HEK293 (cell line): ENCODE results near the gene VPS37C.

Source experiments
- CTCF ChIA-PET: fragments of 350-600 bp; formaldehyde crosslinking; extraction: SDS; loops from one replicate; lab custom pipeline; 2021; ENCODE audit warnings: antibody characterized with exemption; lab: Yijun Ruan, JAX
- POLR2A ChIA-PET: fragments of 300-600 bp; formaldehyde crosslinking; extraction: SDS; loops from one replicate; lab custom pipeline; 2020; ENCODE audit warnings: antibody characterized with exemption, inconsistent platforms; lab: Yijun Ruan, JAX
- H3K27ac ChIP-seq: fragments of 200-500 bp; sonication (Bioruptor generic); 2 replicates; pipeline ENCODE4 v1.5.1; 2014; ENCODE audit warnings: low read depth, low read length, control low read depth, inconsistent platforms; ENCODE audit errors: extremely low read depth
- H3K36me3 ChIP-seq, 2 experiments: fragments of 200-500 bp in 1 of 2; sonication (Bioruptor generic) in 1 of 2; 1 replicate in 1 of 2; 2 replicates in 1 of 2; pipeline ENCODE4 v1.5.1; 2014 to 2017; ENCODE audit warnings: inconsistent platforms in 2 of 2, low read length in 2 of 2; ENCODE audit not compliant: control insufficient read depth in 2 of 2, insufficient read depth in 1 of 2
- H3K4me1 ChIP-seq: fragments of 200-500 bp; sonication (Bioruptor generic); 2 replicates; pipeline ENCODE4 v1.5.1; 2014; ENCODE audit warnings: mild to moderate bottlenecking, low read length, inconsistent platforms; ENCODE audit not compliant: control insufficient read depth, insufficient read depth
- H3K4me3 ChIP-seq: 2 replicates; pipeline ENCODE4 v1.5.1; 2011; ENCODE audit warnings: low read depth, mild to moderate bottlenecking, control low read depth, low read length, moderate library complexity
- H3K9me3 ChIP-seq: fragments of 200-500 bp; sonication (Bioruptor generic); 2 replicates; pipeline ENCODE4 v1.5.1; 2014; ENCODE audit warnings: low read depth, low read length, inconsistent platforms; ENCODE audit not compliant: control insufficient read depth, insufficient read depth
- KLF10 ChIP-seq: fragments of 450-650 bp; IDR thresholded peaks from 2 replicates; pipeline ENCODE4 v1.5.1; 2018; ENCODE audit warnings: missing biosample characterization, mild to moderate bottlenecking, missing genetic modification characterization
- PATZ1 ChIP-seq: fragments of 450-650 bp; formaldehyde crosslinking; IDR thresholded peaks from 2 replicates; pipeline ENCODE4 v1.5.1; 2016; ENCODE audit warnings: missing biosample characterization, missing genetic modification characterization
- SCRT1 ChIP-seq: fragments of 450-650 bp; formaldehyde crosslinking; IDR thresholded peaks from 2 replicates; pipeline ENCODE4 v1.5.1; 2016; ENCODE audit warnings: missing biosample characterization, missing genetic modification characterization, borderline replicate concordance
- ZBTB26 ChIP-seq: fragments of 450-650 bp; formaldehyde crosslinking; optimal IDR thresholded peaks from 2 replicates; pipeline ENCODE3; 2016; ENCODE audit warnings: missing biosample characterization, mild to moderate bottlenecking, missing genetic modification characterization
- ZBTB49 ChIP-seq: fragments of 450-650 bp; formaldehyde crosslinking; IDR thresholded peaks from 2 replicates; pipeline ENCODE4 v1.5.1; 2016; ENCODE audit warnings: missing biosample characterization, missing genetic modification characterization, low read depth
- ZBTB8A ChIP-seq: fragments of 450-650 bp; formaldehyde crosslinking; IDR thresholded peaks from 2 replicates; pipeline ENCODE4 v1.5.1; 2016; ENCODE audit warnings: missing biosample characterization, missing genetic modification characterization
- ZFP41 ChIP-seq: fragments of 450-650 bp; formaldehyde crosslinking; IDR thresholded peaks from 2 replicates; pipeline ENCODE4 v1.5.1; 2016; ENCODE audit warnings: missing biosample characterization, missing genetic modification characterization, borderline replicate concordance
- ZNF16 ChIP-seq: fragments of 450-650 bp; formaldehyde crosslinking; IDR thresholded peaks from 2 replicates; pipeline ENCODE4 v1.5.1; 2016; ENCODE audit warnings: low read depth, missing biosample characterization, missing genetic modification characterization
- ZNF175 ChIP-seq: fragments of 450-650 bp; formaldehyde crosslinking; IDR thresholded peaks from 2 replicates; pipeline ENCODE4 v1.5.1; 2016; ENCODE audit warnings: missing biosample characterization, missing genetic modification characterization
- ZNF449 ChIP-seq: fragments of 450-650 bp; formaldehyde crosslinking; IDR thresholded peaks from 2 replicates; pipeline ENCODE4 v1.5.1; 2017; ENCODE audit warnings: missing biosample characterization, mild to moderate bottlenecking, missing genetic modification characterization, moderate library complexity
- ZNF510 ChIP-seq: fragments of 450-650 bp; formaldehyde crosslinking; IDR thresholded peaks from 2 replicates; pipeline ENCODE4 v1.5.1; 2018; ENCODE audit warnings: mild to moderate bottlenecking, missing genetic modification characterization, missing biosample characterization; ENCODE audit not compliant: insufficient replicate concordance
- ZNF639 ChIP-seq: fragments of 450-650 bp; formaldehyde crosslinking; IDR thresholded peaks from 2 replicates; pipeline ENCODE4 v1.5.1; 2016; ENCODE audit warnings: missing biosample characterization, missing genetic modification characterization
- ZNF645 ChIP-seq: fragments of 450-650 bp; formaldehyde crosslinking; IDR thresholded peaks from 2 replicates; pipeline ENCODE4; 2016; ENCODE audit warnings: missing biosample characterization, missing genetic modification characterization
- ZNF654 ChIP-seq: fragments of 450-650 bp; formaldehyde crosslinking; IDR thresholded peaks from 2 replicates; pipeline ENCODE4 v1.5.1; 2016; ENCODE audit warnings: low read depth, missing biosample characterization, missing genetic modification characterization
- ZNF76 ChIP-seq: fragments of 450-650 bp; formaldehyde crosslinking; IDR thresholded peaks from 2 replicates; pipeline ENCODE4; 2016; ENCODE audit warnings: low read depth, missing biosample characterization, missing genetic modification characterization, borderline replicate concordance
- ZNF791 ChIP-seq: fragments of 450-650 bp; formaldehyde crosslinking; IDR thresholded peaks from 2 replicates; pipeline ENCODE4 v1.5.1; 2016; ENCODE audit warnings: missing biosample characterization, missing genetic modification characterization

Gene VPS37C

GRCh38 chr11:61150706-61151544 is 10.3 kb downstream of the VPS37C start:
- Histone ChIP-seq H3K36me3 (no peaks in the 10 kb centered on the region), H3K9me3 (no peaks in the 10 kb centered on the region), H3K27ac (no peak overlapping the region), H3K4me3 (no peak overlapping the region), H3K4me1 (no peaks in the 10 kb centered on the region)
- CTCF ChIA-PET: interaction anchor here (1.3 to 2.4 kb wide), 4 partner anchors 10 to 36 kb away, joined by 3 to 11 read pairs (median 6); partner anchors contain the start of gene VPS37C
- TF ChIP-seq ZNF449 (no peak), ZBTB26 (tag by site-specific recombination) (no peak), ZNF510 (no peak), ZNF654 (tag by site-specific recombination) (no peak), ZBTB49 (no peak), KLF10 (tag by site-specific recombination) (no peak), ZFP41 (no peak), PATZ1 (tag by site-specific recombination) (no peak), ZNF76 (tag by site-specific recombination) (no peak), ZNF639 (no peak), ZNF16 (tag by site-specific recombination) (no peak), ZBTB8A (tag by site-specific recombination) (no peak), ZNF645 (tag by site-specific recombination) (no peak), ZNF175 (tag by site-specific recombination) (no peak), SCRT1 (tag by site-specific recombination) (no peak), ZNF791 (tag by site-specific recombination) (no peak)
- POLR2A ChIA-PET: no interaction called here
